Spleen (tissue), 7 donors: Measurements from ENCODE around the gene IRGC.

Source experiments
- POLR2A ChIP-seq, 3 donors: fragments of 450-650 bp; IDR thresholded peaks; one replicate each; pipeline ENCODE4 v1.5.1; 2017; ENCODE audit warnings: antibody characterized with exemption in 3 of 3, mild to moderate bottlenecking in 1 of 3
- TF ChIP-seq, protein P1 (sequence below), 11 experiments: fragments of 200-600 bp in 7 of 11; fragments of 450-650 bp in 4 of 11; sonication (generic) in 4 of 11; IDR thresholded peaks in 8 of 11; conservative IDR thresholded peaks in 3 of 11; 1 replicate in 7 of 11; 2 replicates in 4 of 11; pipeline versions ENCODE4 v1.4.0 to v1.8.0; 2016 to 2021; ENCODE audit warnings: antibody characterized with exemption in 11 of 11, inconsistent platforms in 4 of 11, mild to moderate bottlenecking in 1 of 11
- donor health status: DM: no; HTN: no; CAD: no; lungs with moderate emphysema.
- donor health status: DM: no; HTN: no; CAD: no.
- donor health status: DM: no; HTN: no; CAD: no.

DNA sequence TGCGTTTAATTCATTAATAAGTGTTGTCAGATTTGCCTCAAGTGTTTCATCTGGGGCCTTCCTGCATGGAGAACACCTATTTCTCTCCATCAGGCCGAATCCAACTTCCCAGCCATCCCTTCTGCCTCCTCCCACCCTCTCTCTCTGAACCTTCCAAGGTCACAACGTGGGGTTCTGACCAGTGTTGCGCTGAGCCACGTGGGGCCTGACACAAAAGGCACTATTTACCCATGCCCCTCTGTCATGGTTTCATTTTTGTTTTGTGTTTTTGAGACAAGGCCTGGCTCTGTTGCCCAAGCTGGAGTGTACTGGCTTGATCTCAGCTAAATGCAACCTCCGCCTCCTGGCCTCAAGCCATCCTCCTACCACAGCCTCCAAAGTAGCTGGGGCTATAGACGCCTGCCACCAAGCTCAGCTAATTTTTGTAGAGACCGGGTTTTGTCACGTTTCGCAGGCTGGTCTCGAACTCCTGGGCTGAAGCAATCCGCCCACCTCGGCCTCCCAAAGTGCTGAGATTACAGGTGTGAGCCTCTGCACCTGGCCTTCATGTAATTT, 8.6 kb upstream of the IRGC start:
- TF ChIP-seq, protein P1, sequence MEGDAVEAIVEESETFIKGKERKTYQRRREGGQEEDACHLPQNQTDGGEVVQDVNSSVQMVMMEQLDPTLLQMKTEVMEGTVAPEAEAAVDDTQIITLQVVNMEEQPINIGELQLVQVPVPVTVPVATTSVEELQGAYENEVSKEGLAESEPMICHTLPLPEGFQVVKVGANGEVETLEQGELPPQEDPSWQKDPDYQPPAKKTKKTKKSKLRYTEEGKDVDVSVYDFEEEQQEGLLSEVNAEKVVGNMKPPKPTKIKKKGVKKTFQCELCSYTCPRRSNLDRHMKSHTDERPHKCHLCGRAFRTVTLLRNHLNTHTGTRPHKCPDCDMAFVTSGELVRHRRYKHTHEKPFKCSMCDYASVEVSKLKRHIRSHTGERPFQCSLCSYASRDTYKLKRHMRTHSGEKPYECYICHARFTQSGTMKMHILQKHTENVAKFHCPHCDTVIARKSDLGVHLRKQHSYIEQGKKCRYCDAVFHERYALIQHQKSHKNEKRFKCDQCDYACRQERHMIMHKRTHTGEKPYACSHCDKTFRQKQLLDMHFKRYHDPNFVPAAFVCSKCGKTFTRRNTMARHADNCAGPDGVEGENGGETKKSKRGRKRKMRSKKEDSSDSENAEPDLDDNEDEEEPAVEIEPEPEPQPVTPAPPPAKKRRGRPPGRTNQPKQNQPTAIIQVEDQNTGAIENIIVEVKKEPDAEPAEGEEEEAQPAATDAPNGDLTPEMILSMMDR (IDR thresholded peaks at IDR 0.05 in 8 of 11, conservative IDR thresholded peaks at IDR 0.05 in 3 of 11): no peak
- no peak for TF ChIP-seq POLR2A (IDR thresholded peaks at IDR 0.05)
